ENCODE data around the gene MSI2. TPM values are rescaled to one million over a fixed set of nuclear protein-coding genes. Genes with fewer than 3 reads are reported as not detected.
A peak's percentile ranks its signal among the peaks of the same experiment; 100 is the strongest.

The MSI2 gene
- total RNA-seq, 1 experiment from 2014 or later = 174 TPM

- H3K27me3 ChIP-seq (replicated peaks; ENCODE audit: control insufficient read depth, insufficient read depth, low read length) = no peaks in the 10 kb centered on the region
- no peak overlapping the region for H3K4me3 Mint-ChIP-seq (ENCODE audit: unreplicated experiment)
- no peak for TF ChIP-seq CTCF (IDR thresholded peaks at IDR 0.05; ENCODE audit: insufficient read depth in 1 of 2, low read depth in 1 of 2, low read length in 1 of 2, severe bottlenecking in 1 of 2, unreplicated experiment in 1 of 2)
- H3K4me1 Mint-ChIP-seq (ENCODE audit: low read depth, unreplicated experiment) = peaks cover 33% of the 10 kb centered on the region
- ChIA-PET POLR2A (no interaction called here), CTCF (no interaction called here)
- no peak overlapping the region for H3K4me3 ChIP-seq (ENCODE audit: low read depth, low read length)
- no peaks in the 10 kb centered on the region for H3K27me3 Mint-ChIP-seq (ENCODE audit: insufficient read depth, unreplicated experiment)
- no peaks in the 10 kb centered on the region for H3K4me1 ChIP-seq
- intact Hi-C loops (cut with micrococcal nuclease; ENCODE audit: unreplicated experiment) = no loop called here
- no TSS peak for BruUV-seq (replicated peaks)
- H3K27ac Mint-ChIP-seq (ENCODE audit: unreplicated experiment) = peak overlapping the region; percentile 16
- H3K9me3 Mint-ChIP-seq (ENCODE audit: unreplicated experiment) = no peaks in the 10 kb centered on the region
- no peaks in the 10 kb centered on the region; the same call in 1 of the 2 replicates for H3K36me3 ChIP-seq (ENCODE audit: control insufficient read depth, insufficient read depth, low read length)
- DNase-seq = no peak
- H3K9me3 ChIP-seq = no peaks in the 10 kb centered on the region
- peaks cover 67% of the 10 kb centered on the region for H3K36me3 Mint-ChIP-seq (ENCODE audit: insufficient read depth, unreplicated experiment)
Measured at GRCh38 chr17:57309479-57309878, 53.2 kb downstream of the MSI2 start.

GRCh38 chr17:57311281-57312216 is 55.2 kb downstream of the MSI2 start:
- Mint-ChIP-seq H3K9me3 (ENCODE audit: unreplicated experiment) (no peaks in the 10 kb centered on the region), H3K27me3 (ENCODE audit: insufficient read depth, unreplicated experiment) (no peaks in the 10 kb centered on the region), H3K4me3 (ENCODE audit: unreplicated experiment) (no peak overlapping the region), H3K27ac (ENCODE audit: unreplicated experiment) (no peak overlapping the region), H3K4me1 (ENCODE audit: low read depth, unreplicated experiment) (peaks cover 33% of the 10 kb centered on the region), H3K36me3 (ENCODE audit: insufficient read depth, unreplicated experiment) (peaks cover 58% of the 10 kb centered on the region)
- ChIA-PET POLR2A (no interaction called here), CTCF (no interaction called here)
- intact Hi-C loops (cut with micrococcal nuclease; ENCODE audit: unreplicated experiment) = no loop called here
- peaks cover 7% of the 10 kb centered on the region for H3K4me1 ChIP-seq
- H3K4me3 ChIP-seq (ENCODE audit: low read depth, low read length) = no peak overlapping the region
- TF ChIP-seq CTCF (IDR thresholded peaks at IDR 0.05; ENCODE audit: insufficient read depth in 1 of 2, low read depth in 1 of 2, low read length in 1 of 2, severe bottlenecking in 1 of 2, unreplicated experiment in 1 of 2) = no peak
- H3K27me3 ChIP-seq (replicated peaks; ENCODE audit: control insufficient read depth, insufficient read depth, low read length) = no peaks in the 10 kb centered on the region
- no peak for DNase-seq
- no peaks in the 10 kb centered on the region for H3K9me3 ChIP-seq
- BruUV-seq (replicated peaks) = no TSS peak
- H3K36me3 ChIP-seq (ENCODE audit: control insufficient read depth, insufficient read depth, low read length) = no peaks in the 10 kb centered on the region; the same call in 1 of the 2 replicates

- Mint-ChIP-seq H3K4me1 (ENCODE audit: low read depth, unreplicated experiment) (peaks cover 33% of the 10 kb centered on the region), H3K4me3 (ENCODE audit: unreplicated experiment) (no peak overlapping the region), H3K36me3 (ENCODE audit: insufficient read depth, unreplicated experiment) (peaks cover 58% of the 10 kb centered on the region), H3K27me3 (ENCODE audit: insufficient read depth, unreplicated experiment) (no peaks in the 10 kb centered on the region), H3K9me3 (ENCODE audit: unreplicated experiment) (no peaks in the 10 kb centered on the region), H3K27ac (ENCODE audit: unreplicated experiment) (no peak overlapping the region)
- intact Hi-C loops (cut with micrococcal nuclease; ENCODE audit: unreplicated experiment) = no loop called here
- Histone ChIP-seq H3K4me3 (ENCODE audit: low read depth, low read length) (no peak overlapping the region), H3K4me1 (peaks cover 7% of the 10 kb centered on the region), H3K27me3 (replicated peaks; ENCODE audit: control insufficient read depth, insufficient read depth, low read length) (no peaks in the 10 kb centered on the region), H3K9me3 (no peaks in the 10 kb centered on the region), H3K36me3 (ENCODE audit: control insufficient read depth, insufficient read depth, low read length) (no peaks in the 10 kb centered on the region)
- no peak for DNase-seq
- CTCF ChIA-PET = no interaction called here
- TF ChIP-seq CTCF (IDR thresholded peaks at IDR 0.05; ENCODE audit: insufficient read depth in 1 of 2, low read depth in 1 of 2, low read length in 1 of 2, severe bottlenecking in 1 of 2, unreplicated experiment in 1 of 2) = no peak
- no TSS peak for BruUV-seq (replicated peaks)
- POLR2A ChIA-PET = no interaction called here
Measured at GRCh38 chr17:57312242-57312641, 55.9 kb downstream of the MSI2 start.
